Endothelial cell of umbilical vein (primary cell): ENCODE data around the gene ZC3H12A.

ENCODE experiments used
- EZH2 ChIP-seq: IDR thresholded peaks from 2 replicates; pipeline ENCODE4 v1.6.1; 2012; ENCODE audit warnings: borderline replicate concordance, low read depth, mild to moderate bottlenecking, moderate library complexity, low read length, inconsistent platforms; ENCODE audit not compliant: severe bottlenecking
- FOS ChIP-seq: IDR thresholded peaks from 2 replicates; pipeline ENCODE4 v1.6.1; 2011; ENCODE audit warnings: mild to moderate bottlenecking, low read length, moderate library complexity, borderline replicate concordance; ENCODE audit not compliant: insufficient read depth
- JUN ChIP-seq: IDR thresholded peaks from 2 replicates; pipeline ENCODE4 v1.6.1; 2011; ENCODE audit warnings: borderline replicate concordance, low read depth; ENCODE audit not compliant: insufficient read length, insufficient read depth
- MYC ChIP-seq: IDR thresholded peaks from one replicate; pipeline ENCODE4 v1.6.1; 2011; ENCODE audit warnings: mild to moderate bottlenecking, low read depth, low read length
- POLR2A ChIP-seq: IDR thresholded peaks from 2 replicates; pipeline ENCODE4 v1.6.1; 2012; ENCODE audit warnings: low read depth, mild to moderate bottlenecking, control low read depth, low read length
- POLR2AphosphoS5 ChIP-seq: IDR thresholded peaks from 2 replicates; pipeline ENCODE4 v1.6.1; 2012; ENCODE audit warnings: low read depth, mild to moderate bottlenecking, control low read depth, low read length, moderate library complexity; ENCODE audit not compliant: insufficient read depth
- TF ChIP-seq, protein P1 (sequence below): IDR thresholded peaks from 2 replicates; pipeline ENCODE4 v1.6.1; 2011; ENCODE audit not compliant: insufficient read depth, insufficient read length
- TF ChIP-seq, protein P2 (sequence below), 2 donors: IDR thresholded peaks; 1 replicate in 1 of 2; 2 replicates in 1 of 2; pipeline ENCODE4 v1.5.1; 2011; ENCODE audit warnings: low read length in 2 of 2, mild to moderate bottlenecking in 2 of 2, moderate library complexity in 2 of 2, control low read depth in 1 of 2, inconsistent platforms in 1 of 2, low read depth in 1 of 2; ENCODE audit not compliant: insufficient read depth in 1 of 2; ENCODE audit errors: extremely low read depth in 1 of 2

DNA sequence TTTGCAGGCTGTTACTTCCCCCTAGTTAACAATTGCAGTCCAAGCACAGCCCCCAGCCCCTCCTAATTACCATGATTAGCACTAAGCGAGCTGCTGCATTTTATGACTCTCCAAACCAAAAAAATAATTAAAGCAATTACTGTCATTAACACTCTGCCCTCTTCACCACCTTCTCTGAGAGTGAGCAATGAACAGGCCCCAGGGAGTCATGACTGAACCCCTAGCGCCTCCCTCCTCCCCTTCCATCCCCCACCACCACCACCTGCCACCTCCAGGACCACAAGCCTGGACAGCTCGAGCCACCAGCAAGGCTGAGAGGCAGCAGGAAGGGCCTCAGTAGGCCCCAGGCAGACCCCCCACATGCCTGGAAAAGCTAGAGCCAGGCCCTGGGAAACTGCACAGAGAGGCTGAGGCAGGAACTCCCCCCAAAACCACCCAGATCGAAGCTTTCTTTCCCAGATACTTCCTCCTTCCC, 35.5 kb upstream of the ZC3H12A start:
- TF ChIP-seq POLR2A (no peak), EZH2 (no peak), JUN (no peak), POLR2AphosphoS5 (no peak), MYC (no peak), FOS (no peak)
- TF ChIP-seq, protein P1, sequence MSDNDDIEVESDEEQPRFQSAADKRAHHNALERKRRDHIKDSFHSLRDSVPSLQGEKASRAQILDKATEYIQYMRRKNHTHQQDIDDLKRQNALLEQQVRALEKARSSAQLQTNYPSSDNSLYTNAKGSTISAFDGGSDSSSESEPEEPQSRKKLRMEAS = no peak
- TF ChIP-seq, protein P2, sequence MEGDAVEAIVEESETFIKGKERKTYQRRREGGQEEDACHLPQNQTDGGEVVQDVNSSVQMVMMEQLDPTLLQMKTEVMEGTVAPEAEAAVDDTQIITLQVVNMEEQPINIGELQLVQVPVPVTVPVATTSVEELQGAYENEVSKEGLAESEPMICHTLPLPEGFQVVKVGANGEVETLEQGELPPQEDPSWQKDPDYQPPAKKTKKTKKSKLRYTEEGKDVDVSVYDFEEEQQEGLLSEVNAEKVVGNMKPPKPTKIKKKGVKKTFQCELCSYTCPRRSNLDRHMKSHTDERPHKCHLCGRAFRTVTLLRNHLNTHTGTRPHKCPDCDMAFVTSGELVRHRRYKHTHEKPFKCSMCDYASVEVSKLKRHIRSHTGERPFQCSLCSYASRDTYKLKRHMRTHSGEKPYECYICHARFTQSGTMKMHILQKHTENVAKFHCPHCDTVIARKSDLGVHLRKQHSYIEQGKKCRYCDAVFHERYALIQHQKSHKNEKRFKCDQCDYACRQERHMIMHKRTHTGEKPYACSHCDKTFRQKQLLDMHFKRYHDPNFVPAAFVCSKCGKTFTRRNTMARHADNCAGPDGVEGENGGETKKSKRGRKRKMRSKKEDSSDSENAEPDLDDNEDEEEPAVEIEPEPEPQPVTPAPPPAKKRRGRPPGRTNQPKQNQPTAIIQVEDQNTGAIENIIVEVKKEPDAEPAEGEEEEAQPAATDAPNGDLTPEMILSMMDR (IDR thresholded peaks at IDR 0.05; ENCODE audit: extremely low read depth in 1 of 2, insufficient read depth in 1 of 2, low read depth in 1 of 2, low read length in 2 of 2) = no peak
